ENCODE data around the gene NPAS1.
"Not testable (repeated sequence)": the region's sequence is repeated elsewhere in the genome, so short reads cannot be mapped to it uniquely, and the experiment has no call there.

Gene NPAS1

GRCh38 chr19:47075941-47076340, 56.3 kb downstream of the NPAS1 start:
- DNase-seq (ENCODE audit: low read depth in 2 of 2), result no peak

- DNase-seq (ENCODE audit: low read depth in 2 of 2), result not testable (repeated sequence)
Observed at GRCh38 chr19:47078351-47078750, 58.7 kb downstream of the NPAS1 start.

DNA sequence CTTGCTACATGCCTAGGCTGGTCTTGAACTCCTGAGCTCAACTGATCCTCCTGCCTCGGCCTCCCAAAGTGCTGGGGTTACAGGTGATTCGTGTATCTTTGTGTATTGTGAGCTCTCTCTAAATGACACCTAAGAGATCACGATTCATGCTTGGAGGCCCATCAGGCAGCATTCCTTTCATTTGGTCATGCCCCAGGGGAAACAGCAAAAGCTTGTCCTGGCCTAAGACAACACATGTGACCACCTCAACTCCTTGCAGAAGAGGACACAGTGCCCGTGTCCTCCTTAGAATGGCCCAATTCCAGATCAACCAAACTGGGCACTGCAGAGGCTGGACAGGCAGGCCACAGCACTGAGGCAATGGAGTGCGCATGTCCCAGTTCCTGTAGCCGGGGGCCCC, 61.5 kb downstream of the NPAS1 start:
- DNase-seq (ENCODE audit: low read depth in 2 of 2), result no peak

GRCh38 chr19:47082493-47082892, 62.9 kb downstream of the NPAS1 start:
- DNase-seq (ENCODE audit: low read depth in 2 of 2), result no peak

- DNase-seq (ENCODE audit: low read depth in 2 of 2), result no peak
Observed at GRCh38 chr19:47084879-47085439, 65.3 kb downstream of the NPAS1 start.

- DNase-seq (ENCODE audit: low read depth in 2 of 2), result no peak
Observed at GRCh38 chr19:47086280-47086679, 66.6 kb downstream of the NPAS1 start.

- DNase-seq (ENCODE audit: low read depth in 2 of 2), result no peak
Observed at GRCh38 chr19:47089767-47090350, 70.2 kb downstream of the NPAS1 start.

DNA sequence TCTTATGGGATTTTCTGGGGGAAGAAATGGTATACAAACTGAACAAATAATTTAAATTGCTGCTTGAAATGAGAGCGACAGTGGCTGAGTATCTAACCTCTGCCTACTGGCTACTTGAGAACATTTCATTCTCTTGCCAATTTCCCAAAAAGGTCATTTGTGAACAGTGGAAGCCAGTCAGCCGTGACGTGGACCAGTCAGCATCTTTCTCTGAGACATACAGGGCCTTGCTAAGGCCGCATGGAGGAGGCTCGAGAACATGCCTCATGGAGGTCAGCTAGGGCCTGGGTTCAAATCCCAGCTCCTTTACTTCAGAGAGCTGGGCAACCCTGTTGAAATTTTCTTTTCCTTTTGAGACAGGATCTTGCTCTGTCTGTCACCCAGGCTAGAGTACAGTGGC, 73.6 kb downstream of the NPAS1 start:
- DNase-seq (ENCODE audit: low read depth in 2 of 2), result no peak

DNA sequence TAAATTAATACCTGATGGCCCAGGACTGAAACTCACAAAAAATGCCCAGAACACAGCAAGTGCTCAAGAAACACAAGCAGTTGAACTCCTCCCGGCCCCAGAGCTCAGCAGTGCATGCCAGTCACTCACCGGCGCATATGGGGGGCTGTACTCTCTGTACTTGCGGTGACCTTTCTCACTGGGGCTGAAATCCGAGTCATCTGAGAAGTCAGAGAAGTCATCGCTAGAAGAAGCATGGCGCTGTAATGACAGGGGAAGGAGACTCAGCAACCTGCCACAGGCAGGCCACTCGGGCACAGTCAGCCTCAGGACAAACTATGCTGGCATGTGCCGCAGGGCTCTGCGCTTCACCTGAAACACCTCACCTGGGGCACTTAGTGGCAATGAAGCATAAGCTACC, 74.2 kb downstream of the NPAS1 start:
- no peak for DNase-seq (ENCODE audit: low read depth in 2 of 2)

DNA sequence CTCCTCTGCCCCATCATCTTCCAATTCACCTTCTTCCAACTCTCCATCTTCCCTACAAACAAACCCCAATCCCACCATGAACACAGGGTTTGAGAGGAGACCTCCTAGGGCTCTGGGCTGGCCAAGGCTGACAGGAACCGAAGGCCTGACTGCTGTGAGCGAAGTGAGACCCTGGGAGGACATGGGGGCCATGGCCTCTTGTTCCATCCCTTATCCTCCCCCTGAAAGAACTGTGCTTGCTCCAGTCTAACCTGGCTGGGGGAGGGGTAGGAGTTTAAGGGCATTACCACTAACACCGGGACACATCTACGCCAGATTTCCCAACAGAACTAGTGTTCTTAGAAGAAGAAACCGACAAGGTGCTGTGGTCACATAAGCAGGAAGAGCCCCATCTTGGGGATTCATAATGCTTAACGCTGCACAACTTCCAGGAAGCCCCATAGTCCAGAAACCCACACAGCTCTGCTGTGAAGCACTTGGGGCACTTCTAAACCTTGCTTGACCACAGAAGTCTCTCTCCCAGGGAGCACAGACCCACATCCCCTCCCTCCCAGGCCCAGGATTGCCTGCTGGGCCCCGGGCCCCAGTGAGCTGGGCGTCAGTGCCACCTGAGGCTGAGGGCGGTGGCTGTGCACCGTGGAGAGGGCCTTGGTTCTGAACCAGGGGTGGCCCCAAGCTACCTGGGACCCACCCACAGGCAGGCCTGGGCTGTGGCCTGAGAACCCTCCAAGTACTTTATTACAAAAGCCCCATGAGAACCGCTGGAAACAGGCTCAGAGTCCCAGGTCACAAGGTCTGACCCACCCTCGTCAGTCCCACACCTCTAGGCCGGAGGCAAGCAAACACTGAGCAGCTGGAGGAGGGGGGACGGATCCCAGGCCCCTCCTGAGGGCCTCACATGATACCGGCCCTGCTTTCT, 75.2 kb downstream of the NPAS1 start:
- no peak for DNase-seq (ENCODE audit: low read depth in 2 of 2)

Measured in stimulated activated CD8-positive, alpha-beta memory T cell treated with anti-CD3 and anti-CD28 coated beads, Interleukin-7, amount 100 ng/mL, for 1 hour (primary cell).